Astrocyte (in vitro differentiated cells and primary cell): ENCODE measurements around the gene ANKRD12.

Experiments
- CTCF ChIP-seq: IDR thresholded peaks from 2 replicates; pipeline ENCODE4 v1.5.1; 2011; ENCODE audit warnings: low read depth, mild to moderate bottlenecking, inconsistent platforms, low read length, moderate library complexity; ENCODE audit not compliant: insufficient read depth
- EZH2 ChIP-seq: IDR thresholded peaks from 2 replicates; pipeline ENCODE4 v1.6.1; 2012; ENCODE audit warnings: mild to moderate bottlenecking, low read length, inconsistent platforms; ENCODE audit not compliant: insufficient read depth

DNA sequence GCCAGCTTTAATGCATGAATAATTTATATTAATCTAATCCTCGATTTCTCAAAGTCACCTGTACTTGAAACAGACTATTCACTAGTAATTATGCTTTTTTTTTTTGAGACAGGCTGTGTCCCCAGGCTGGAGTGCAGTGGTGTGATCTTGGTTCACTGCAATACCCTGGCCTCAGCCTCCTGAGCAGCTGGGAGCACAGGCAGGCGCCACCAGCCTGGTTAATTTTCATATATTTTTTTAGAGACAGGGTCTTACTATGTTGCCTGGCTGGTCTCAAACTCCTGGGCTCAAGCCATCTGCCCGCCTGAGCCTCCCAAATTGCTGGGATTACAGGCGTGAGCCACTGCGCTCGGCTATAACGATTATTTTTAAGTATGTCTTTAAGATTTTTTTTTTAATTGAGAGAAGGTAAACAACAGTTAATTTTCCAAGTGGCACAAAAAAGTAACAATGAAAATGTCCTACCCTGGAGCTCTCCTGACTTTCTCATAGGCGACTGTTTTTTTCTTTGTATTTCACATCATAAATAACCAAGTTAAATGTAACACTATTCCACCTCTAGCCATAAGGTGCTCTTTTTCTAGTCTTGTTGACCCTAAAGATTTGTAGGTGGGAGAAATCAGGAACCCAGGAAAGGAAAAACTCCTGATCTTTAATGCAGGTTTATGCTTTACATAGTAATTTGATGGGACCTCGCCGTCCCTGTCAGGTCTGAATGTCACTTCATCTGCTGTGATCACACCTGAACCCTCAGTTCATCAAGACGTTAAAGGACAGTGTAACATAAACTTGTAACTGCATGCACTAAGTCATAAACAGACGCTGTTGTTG, 1.3 kb upstream of the ANKRD12 start:
- TF ChIP-seq CTCF (no peak), EZH2 (no peak)
